GM23338 (cell line): ENCODE measurements around the gene DGLUCY.

ENCODE experiments used
- CREB1 ChIP-seq: fragments of 250-450 bp; sonication (Bioruptor Pico); IDR thresholded peaks from 2 replicates; pipeline ENCODE4 v1.5.0; 2020; ENCODE audit warnings: low read depth, mild to moderate bottlenecking, moderate library complexity
- CTCF ChIP-seq, 2 experiments: fragments of 200-600 bp in 1 of 2; sonication (generic) in 1 of 2; conservative IDR thresholded peaks; 2 replicates each; pipeline versions ENCODE4 v1.5.1 to v1.6.1; 2016 to 2017; ENCODE audit warnings: antibody characterized with exemption in 2 of 2, low read depth in 2 of 2, mild to moderate bottlenecking in 2 of 2, moderate library complexity in 1 of 2
- EZH2 ChIP-seq: fragments of 200-600 bp; sonication (generic); IDR thresholded peaks from one replicate; pipeline ENCODE4 v1.8.0; 2017; ENCODE audit warnings: antibody characterized with exemption, mild to moderate bottlenecking, low read depth; ENCODE audit not compliant: unreplicated experiment
- EZH2phosphoT487 ChIP-seq: fragments of 200-600 bp; sonication (generic); IDR thresholded peaks from one replicate; pipeline ENCODE4 v1.8.1; 2018; ENCODE audit warnings: antibody characterized with exemption; ENCODE audit not compliant: unreplicated experiment
- NANOG ChIP-seq: IDR thresholded peaks from 2 replicates; pipeline ENCODE4 v1.6.1; 2016; ENCODE audit warnings: antibody characterized with exemption, borderline replicate concordance
- POLR2AphosphoS5 ChIP-seq: IDR thresholded peaks from 2 replicates; pipeline ENCODE4 v1.6.1; 2016; ENCODE audit warnings: antibody characterized with exemption, low read depth
- ZNF114 ChIP-seq: fragments of 250-450 bp; sonication (Bioruptor Pico); IDR thresholded peaks from 2 replicates; pipeline ENCODE4 v1.5.0; 2020; ENCODE audit warnings: mild to moderate bottlenecking, moderate library complexity
- TF ChIP-seq, protein P1 (sequence below): IDR thresholded peaks from one replicate; pipeline ENCODE4 v1.6.1; 2018; ENCODE audit warnings: antibody characterized with exemption; ENCODE audit not compliant: unreplicated experiment
- TF ChIP-seq, protein P2 (sequence below): IDR thresholded peaks from 2 replicates; pipeline ENCODE4 v1.6.1; 2016; ENCODE audit warnings: antibody characterized with exemption

DNA sequence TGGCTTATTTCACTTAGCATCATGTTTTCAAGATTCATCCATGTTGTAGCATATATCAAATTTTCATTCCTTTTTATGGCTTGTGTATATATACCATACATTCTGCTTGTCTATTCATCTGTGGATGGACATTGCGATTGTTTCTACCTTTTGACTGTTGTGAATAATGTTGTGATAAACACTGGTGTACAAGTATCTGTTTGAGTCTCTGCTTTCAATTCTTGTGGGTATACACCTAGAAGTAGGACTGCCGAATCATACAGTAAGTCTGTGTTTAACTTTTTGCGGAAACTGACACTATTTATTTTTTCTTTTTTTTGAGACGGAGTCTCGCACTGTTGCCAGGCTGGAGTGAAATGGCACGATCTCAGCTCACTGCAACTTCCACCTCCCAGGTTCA lies 33.8 kb upstream of the DGLUCY start:
- TF ChIP-seq POLR2AphosphoS5 (no peak), CTCF (conservative IDR thresholded peaks at IDR 0.05; ENCODE audit: low read depth in 2 of 2) (no peak), CREB1 (CRISPR knock-in tag) (no peak), EZH2 (no peak), EZH2phosphoT487 (no peak), ZNF114 (CRISPR knock-in tag) (no peak), NANOG (no peak)
- TF ChIP-seq, protein P1, sequence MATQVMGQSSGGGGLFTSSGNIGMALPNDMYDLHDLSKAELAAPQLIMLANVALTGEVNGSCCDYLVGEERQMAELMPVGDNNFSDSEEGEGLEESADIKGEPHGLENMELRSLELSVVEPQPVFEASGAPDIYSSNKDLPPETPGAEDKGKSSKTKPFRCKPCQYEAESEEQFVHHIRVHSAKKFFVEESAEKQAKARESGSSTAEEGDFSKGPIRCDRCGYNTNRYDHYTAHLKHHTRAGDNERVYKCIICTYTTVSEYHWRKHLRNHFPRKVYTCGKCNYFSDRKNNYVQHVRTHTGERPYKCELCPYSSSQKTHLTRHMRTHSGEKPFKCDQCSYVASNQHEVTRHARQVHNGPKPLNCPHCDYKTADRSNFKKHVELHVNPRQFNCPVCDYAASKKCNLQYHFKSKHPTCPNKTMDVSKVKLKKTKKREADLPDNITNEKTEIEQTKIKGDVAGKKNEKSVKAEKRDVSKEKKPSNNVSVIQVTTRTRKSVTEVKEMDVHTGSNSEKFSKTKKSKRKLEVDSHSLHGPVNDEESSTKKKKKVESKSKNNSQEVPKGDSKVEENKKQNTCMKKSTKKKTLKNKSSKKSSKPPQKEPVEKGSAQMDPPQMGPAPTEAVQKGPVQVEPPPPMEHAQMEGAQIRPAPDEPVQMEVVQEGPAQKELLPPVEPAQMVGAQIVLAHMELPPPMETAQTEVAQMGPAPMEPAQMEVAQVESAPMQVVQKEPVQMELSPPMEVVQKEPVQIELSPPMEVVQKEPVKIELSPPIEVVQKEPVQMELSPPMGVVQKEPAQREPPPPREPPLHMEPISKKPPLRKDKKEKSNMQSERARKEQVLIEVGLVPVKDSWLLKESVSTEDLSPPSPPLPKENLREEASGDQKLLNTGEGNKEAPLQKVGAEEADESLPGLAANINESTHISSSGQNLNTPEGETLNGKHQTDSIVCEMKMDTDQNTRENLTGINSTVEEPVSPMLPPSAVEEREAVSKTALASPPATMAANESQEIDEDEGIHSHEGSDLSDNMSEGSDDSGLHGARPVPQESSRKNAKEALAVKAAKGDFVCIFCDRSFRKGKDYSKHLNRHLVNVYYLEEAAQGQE = no peak
- TF ChIP-seq, protein P2, sequence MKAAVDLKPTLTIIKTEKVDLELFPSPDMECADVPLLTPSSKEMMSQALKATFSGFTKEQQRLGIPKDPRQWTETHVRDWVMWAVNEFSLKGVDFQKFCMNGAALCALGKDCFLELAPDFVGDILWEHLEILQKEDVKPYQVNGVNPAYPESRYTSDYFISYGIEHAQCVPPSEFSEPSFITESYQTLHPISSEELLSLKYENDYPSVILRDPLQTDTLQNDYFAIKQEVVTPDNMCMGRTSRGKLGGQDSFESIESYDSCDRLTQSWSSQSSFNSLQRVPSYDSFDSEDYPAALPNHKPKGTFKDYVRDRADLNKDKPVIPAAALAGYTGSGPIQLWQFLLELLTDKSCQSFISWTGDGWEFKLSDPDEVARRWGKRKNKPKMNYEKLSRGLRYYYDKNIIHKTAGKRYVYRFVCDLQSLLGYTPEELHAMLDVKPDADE = no peak
